HL-60/S4 (cell line): ENCODE measurements around the gene EGFLAM.
"Not testable (repeated sequence)": the region's sequence is repeated elsewhere in the genome, so short reads cannot be mapped to it uniquely, and the experiment has no call there.

Source experiments
- in situ Hi-C: fragments of 300-500 bp; cut with MboI; formaldehyde crosslinking; loops from 2 replicates; pipeline ENCODE4 v1.14.3; 2022; ENCODE audit warnings: low sequenced_read_pairs

Gene EGFLAM

GRCh38 chr5:38413696-38414095 lies 155.3 kb downstream of the EGFLAM start:
- in situ Hi-C loops, result no loop called here

GRCh38 chr5:38414348-38414747 lies 156.0 kb downstream of the EGFLAM start:
- in situ Hi-C loops, result no loop called here

- in situ Hi-C loops, result not testable (repeated sequence)
These were observed 157.4 kb downstream of the EGFLAM start for GRCh38 chr5:38415772-38416171.

GRCh38 chr5:38417658-38418017 lies 159.3 kb downstream of the EGFLAM start:
- in situ Hi-C loops, result no loop called here

- in situ Hi-C loops, result no loop called here
These were observed 161.9 kb downstream of the EGFLAM start for GRCh38 chr5:38420246-38420645.

- in situ Hi-C loops, result no loop called here
These were observed 162.5 kb downstream of the EGFLAM start for GRCh38 chr5:38420691-38421390.

GRCh38 chr5:38422622-38423021 lies 164.3 kb downstream of the EGFLAM start:
- in situ Hi-C loops, result no loop called here

GRCh38 chr5:38423276-38424147 lies 165.2 kb downstream of the EGFLAM start:
- in situ Hi-C loops, result no loop called here

- in situ Hi-C loops, result loop anchor here (25.0 kb wide), 1 partner anchor 388 kb away; no protein-coding TSS in a partner anchor
These were observed 166.0 kb downstream of the EGFLAM start for GRCh38 chr5:38424148-38425060.

- in situ Hi-C loops, result loop anchor here (25.0 kb wide), 1 partner anchor 386 kb away; no protein-coding TSS in a partner anchor
These were observed 168.1 kb downstream of the EGFLAM start for GRCh38 chr5:38426490-38426889.

- in situ Hi-C loops, result loop anchor here (25.0 kb wide), 1 partner anchor 385 kb away; no protein-coding TSS in a partner anchor
These were observed 168.9 kb downstream of the EGFLAM start for GRCh38 chr5:38426986-38427950.

- in situ Hi-C loops, result loop anchor here (25.0 kb wide), 1 partner anchor 381 kb away; no protein-coding TSS in a partner anchor
These were observed 173.0 kb downstream of the EGFLAM start for GRCh38 chr5:38431242-38431853.

GRCh38 chr5:38433160-38433861 lies 175.0 kb downstream of the EGFLAM start:
- in situ Hi-C loops, result loop anchor here (25.0 kb wide), 1 partner anchor 379 kb away; no protein-coding TSS in a partner anchor

- in situ Hi-C loops, result loop anchor here (25.0 kb wide), 1 partner anchor 377 kb away; no protein-coding TSS in a partner anchor
These were observed 176.8 kb downstream of the EGFLAM start for GRCh38 chr5:38434966-38435705.

- in situ Hi-C loops, result loop anchor here (25.0 kb wide), 1 partner anchor 374 kb away; no protein-coding TSS in a partner anchor
These were observed 180.4 kb downstream of the EGFLAM start for GRCh38 chr5:38438757-38439156.

GRCh38 chr5:38441453-38442246 lies 183.3 kb downstream of the EGFLAM start:
- in situ Hi-C loops, result loop anchor here (25.0 kb wide), 1 partner anchor 371 kb away; no protein-coding TSS in a partner anchor

GRCh38 chr5:38442247-38442573 lies 183.9 kb downstream of the EGFLAM start:
- in situ Hi-C loops, result loop anchor here (25.0 kb wide), 1 partner anchor 370 kb away; no protein-coding TSS in a partner anchor
